ENCODE measurements around the gene C19orf25.

GRCh38 chr19:1469255-1470054 is 9.6 kb downstream of the C19orf25 start:
- no peak for TF ChIP-seq TAF1 (IDR thresholded peaks at IDR 0.05; ENCODE audit: borderline replicate concordance, low read depth, low read length)
- no peak for TF ChIP-seq POLR2A (IDR thresholded peaks at IDR 0.05; ENCODE audit: low read depth, low read length)
- TF ChIP-seq POLR2AphosphoS5 (IDR thresholded peaks at IDR 0.05; ENCODE audit: low read depth, low read length) = no peak

All from GM12892 (cell line).